Measurements from ENCODE around the gene MSANTD2. TPM values are rescaled to one million over a fixed set of nuclear protein-coding genes. Genes with fewer than 3 reads are reported as not detected.

MSANTD2 gene
- total RNA-seq, 2 experiments from 2014 or later: 9.1 to 10.2 TPM

- H3K27me3 Mint-ChIP-seq (ENCODE audit: low read depth): peaks cover 61% of the 10 kb centered on the region
- H3K4me3 Mint-ChIP-seq: no peak overlapping the region
- CTCF ChIA-PET: interaction anchor here (0.6 to 5.2 kb wide), 25 partner anchors 9 to 422 kb away, joined by 3 to 57 read pairs (median 4); partner anchors contain the start of genes ESAM, MSANTD2 and TMEM218
- no peaks in the 10 kb centered on the region for H3K9me3 Mint-ChIP-seq (ENCODE audit: insufficient read depth)
- POLR2A ChIA-PET: no interaction called here
- peak; percentile 29 for ATAC-seq
- H3K27ac Mint-ChIP-seq: no peak overlapping the region
- no peak for DNase-seq
- H3K4me1 Mint-ChIP-seq (ENCODE audit: low read depth): peaks cover 24% of the 10 kb centered on the region
- H3K36me3 Mint-ChIP-seq (ENCODE audit: low read depth): no peaks in the 10 kb centered on the region
These were observed 37.3 kb upstream of the MSANTD2 start for GRCh38 chr11:124837491-124837856.

GRCh38 chr11:124835918-124836317 is 35.7 kb upstream of the MSANTD2 start:
- no peaks in the 10 kb centered on the region for H3K9me3 Mint-ChIP-seq (ENCODE audit: insufficient read depth)
- ChIA-PET CTCF (interaction anchor here (0.8 to 5.2 kb wide), 21 partner anchors 25 to 419 kb away, joined by 3 to 57 read pairs (median 5); partner anchors contain the start of genes ESAM, MSANTD2, SIAE and SPA17), POLR2A (no interaction called here)
- peaks cover 52% of the 10 kb centered on the region for H3K27me3 Mint-ChIP-seq (ENCODE audit: low read depth)
- peak overlapping the region; percentile 55 for H3K4me3 Mint-ChIP-seq
- H3K27ac Mint-ChIP-seq: no peak overlapping the region
- peaks cover 25% of the 10 kb centered on the region for H3K4me1 Mint-ChIP-seq (ENCODE audit: low read depth)
- DNase-seq (peak; percentile 19), ATAC-seq (no peak)
- no peaks in the 10 kb centered on the region for H3K36me3 Mint-ChIP-seq (ENCODE audit: low read depth)

GRCh38 chr11:124834526-124835180 is 34.4 kb upstream of the MSANTD2 start:
- H3K27me3 Mint-ChIP-seq (ENCODE audit: low read depth): peaks cover 39% of the 10 kb centered on the region
- ChIA-PET CTCF (interaction anchor here (1.1 to 5.2 kb wide), 3 partner anchors 37 to 211 kb away, joined by 3 to 57 read pairs (median 18); no protein-coding TSS in a partner anchor), POLR2A (no interaction called here)
- ATAC-seq (no peak), DNase-seq (no peak)
- H3K9me3 Mint-ChIP-seq (ENCODE audit: insufficient read depth): no peaks in the 10 kb centered on the region
- H3K4me3 Mint-ChIP-seq: no peak overlapping the region
- H3K36me3 Mint-ChIP-seq (ENCODE audit: low read depth): no peaks in the 10 kb centered on the region
- no peak overlapping the region for H3K27ac Mint-ChIP-seq
- peaks cover 20% of the 10 kb centered on the region for H3K4me1 Mint-ChIP-seq (ENCODE audit: low read depth)

GRCh38 chr11:124832571-124832970 is 32.4 kb upstream of the MSANTD2 start:
- no peak overlapping the region for H3K4me3 Mint-ChIP-seq
- CTCF ChIA-PET: interaction anchor here (0.9 to 2.8 kb wide), 6 partner anchors 33 to 163 kb away, joined by 3 to 12 read pairs (median 4); partner anchors contain the start of gene ROBO3

GRCh38 chr11:124831897-124832296 is 31.7 kb upstream of the MSANTD2 start:
- POLR2A ChIA-PET: no interaction called here
- H3K4me3 Mint-ChIP-seq: no peak overlapping the region
- no peaks in the 10 kb centered on the region for H3K9me3 Mint-ChIP-seq (ENCODE audit: insufficient read depth)

More at GRCh38 chr11:124832571-124832970, 32.4 kb upstream of the MSANTD2 start:
- Mint-ChIP-seq H3K27me3 (ENCODE audit: low read depth) (peaks cover 27% of the 10 kb centered on the region), H3K36me3 (ENCODE audit: low read depth) (no peaks in the 10 kb centered on the region), H3K27ac (no peak overlapping the region), H3K4me1 (ENCODE audit: low read depth) (peaks cover 17% of the 10 kb centered on the region), H3K9me3 (ENCODE audit: insufficient read depth) (no peaks in the 10 kb centered on the region)
- no peak for ATAC-seq
- no peak for DNase-seq
- POLR2A ChIA-PET: no interaction called here

GRCh38 chr11:124830749-124831148 is 30.5 kb upstream of the MSANTD2 start:
- H3K36me3 Mint-ChIP-seq (ENCODE audit: low read depth): no peaks in the 10 kb centered on the region
- H3K4me1 Mint-ChIP-seq (ENCODE audit: low read depth): peaks cover 4% of the 10 kb centered on the region
- ChIA-PET POLR2A (no interaction called here), CTCF (no interaction called here)
- no peak for ATAC-seq
- no peaks in the 10 kb centered on the region for H3K9me3 Mint-ChIP-seq (ENCODE audit: insufficient read depth)
- peaks cover 29% of the 10 kb centered on the region for H3K27me3 Mint-ChIP-seq (ENCODE audit: low read depth)
- no peak for DNase-seq
- H3K4me3 Mint-ChIP-seq: no peak overlapping the region
- no peak overlapping the region for H3K27ac Mint-ChIP-seq

More at GRCh38 chr11:124831897-124832296, 31.7 kb upstream of the MSANTD2 start:
- Mint-ChIP-seq H3K36me3 (ENCODE audit: low read depth) (no peaks in the 10 kb centered on the region), H3K27me3 (ENCODE audit: low read depth) (peaks cover 26% of the 10 kb centered on the region), H3K4me1 (ENCODE audit: low read depth) (peaks cover 11% of the 10 kb centered on the region), H3K27ac (no peak overlapping the region)
- no peak for DNase-seq
- CTCF ChIA-PET: interaction anchor here (0.9 to 2.8 kb wide), 3 partner anchors 34 to 162 kb away, joined by 3 to 12 read pairs (median 4); partner anchors contain the start of gene ROBO3
- ATAC-seq: no peak

- H3K36me3 Mint-ChIP-seq (ENCODE audit: low read depth): no peaks in the 10 kb centered on the region
- no peak overlapping the region for H3K4me3 Mint-ChIP-seq
- no peak overlapping the region for H3K27ac Mint-ChIP-seq
- DNase-seq: no peak
- ChIA-PET POLR2A (no interaction called here), CTCF (no interaction called here)
- H3K9me3 Mint-ChIP-seq (ENCODE audit: insufficient read depth): no peaks in the 10 kb centered on the region
- H3K27me3 Mint-ChIP-seq (ENCODE audit: low read depth): peaks cover 26% of the 10 kb centered on the region
- peaks cover 4% of the 10 kb centered on the region for H3K4me1 Mint-ChIP-seq (ENCODE audit: low read depth)
- ATAC-seq: no peak
These were observed 29.8 kb upstream of the MSANTD2 start for GRCh38 chr11:124829986-124830385.

- DNase-seq (no peak), ATAC-seq (no peak)
- Mint-ChIP-seq H3K4me3 (no peak overlapping the region), H3K4me1 (ENCODE audit: low read depth) (no peaks in the 10 kb centered on the region), H3K27me3 (ENCODE audit: low read depth) (peaks cover 25% of the 10 kb centered on the region), H3K36me3 (ENCODE audit: low read depth) (no peaks in the 10 kb centered on the region), H3K9me3 (ENCODE audit: insufficient read depth) (no peaks in the 10 kb centered on the region), H3K27ac (no peak overlapping the region)
- ChIA-PET CTCF (no interaction called here), POLR2A (no interaction called here)
These were observed 25.7 kb upstream of the MSANTD2 start for GRCh38 chr11:124825876-124826275.

GRCh38 chr11:124823512-124824376 is 23.5 kb upstream of the MSANTD2 start:
- H3K4me1 Mint-ChIP-seq (ENCODE audit: low read depth): no peaks in the 10 kb centered on the region
- DNase-seq (no peak), ATAC-seq (no peak)
- H3K27me3 Mint-ChIP-seq (ENCODE audit: low read depth): peaks cover 35% of the 10 kb centered on the region
- H3K27ac Mint-ChIP-seq: no peak overlapping the region
- H3K9me3 Mint-ChIP-seq (ENCODE audit: insufficient read depth): no peaks in the 10 kb centered on the region
- CTCF ChIA-PET: no interaction called here
- no peak overlapping the region for H3K4me3 Mint-ChIP-seq
- H3K36me3 Mint-ChIP-seq (ENCODE audit: low read depth): no peaks in the 10 kb centered on the region
- POLR2A ChIA-PET: no interaction called here

- no peak overlapping the region for H3K27ac Mint-ChIP-seq
- peaks cover 39% of the 10 kb centered on the region for H3K27me3 Mint-ChIP-seq (ENCODE audit: low read depth)
- no peaks in the 10 kb centered on the region for H3K9me3 Mint-ChIP-seq (ENCODE audit: insufficient read depth)
- no peaks in the 10 kb centered on the region for H3K36me3 Mint-ChIP-seq (ENCODE audit: low read depth)
- ChIA-PET CTCF (interaction anchor here (1.3 to 1.9 kb wide), 2 partner anchors 15 to 54 kb away, joined by 5 to 6 read pairs; no protein-coding TSS in a partner anchor), POLR2A (interaction anchor here (0.8 kb wide), 1 partner anchor 21 kb away, joined by 3 read pairs; no protein-coding TSS in a partner anchor)
- H3K4me3 Mint-ChIP-seq: no peak overlapping the region
- H3K4me1 Mint-ChIP-seq (ENCODE audit: low read depth): no peaks in the 10 kb centered on the region
- DNase-seq: no peak
- ATAC-seq: no peak
These were observed 22.0 kb upstream of the MSANTD2 start for GRCh38 chr11:124821995-124822730.

- H3K27ac Mint-ChIP-seq: no peak overlapping the region
- no peaks in the 10 kb centered on the region for H3K9me3 Mint-ChIP-seq (ENCODE audit: insufficient read depth)
- DNase-seq (no peak), ATAC-seq (no peak)
- H3K36me3 Mint-ChIP-seq (ENCODE audit: low read depth): no peaks in the 10 kb centered on the region
- no peaks in the 10 kb centered on the region for H3K4me1 Mint-ChIP-seq (ENCODE audit: low read depth)
- no peak overlapping the region for H3K4me3 Mint-ChIP-seq
- CTCF ChIA-PET: no interaction called here
- POLR2A ChIA-PET: no interaction called here
- peaks cover 40% of the 10 kb centered on the region for H3K27me3 Mint-ChIP-seq (ENCODE audit: low read depth)
These were observed 16.8 kb upstream of the MSANTD2 start for GRCh38 chr11:124817036-124817435.
